Left ventricle myocardium inferior (tissue), 1 donor: ENCODE data around the gene GPR78. TPM values are rescaled to one million over a fixed set of nuclear protein-coding genes. Genes with fewer than 3 reads are reported as not detected.

Experiments used
- DNase-seq: peaks from one replicate; pipeline ENCODE4 v3.0.0-alpha.2; 2020
- H3K27ac ChIP-seq: fragments of 200-600 bp; replicated peaks from 2 replicates; pipeline ENCODE4 v1.8.0; 2021
- H3K27me3 ChIP-seq: fragments of 200-600 bp; 2 replicates; pipeline ENCODE4 v1.8.0; 2021; ENCODE audit warnings: low read depth
- H3K36me3 ChIP-seq: fragments of 200-600 bp; 2 replicates; pipeline ENCODE4 v1.8.0; 2021
- H3K4me1 ChIP-seq: fragments of 200-600 bp; 2 replicates; pipeline ENCODE4 v1.8.0; 2021
- H3K4me3 ChIP-seq: fragments of 200-600 bp; 2 replicates; pipeline ENCODE4 v1.8.0; 2021; ENCODE audit warnings: mild to moderate bottlenecking, moderate library complexity
- H3K9me3 ChIP-seq: fragments of 200-600 bp; replicated peaks from 2 replicates; pipeline ENCODE4 v1.8.0; 2021
- intact Hi-C: fragments of 100-400 bp; cut with micrococcal nuclease; formaldehyde crosslinking; loops from one replicate; pipeline ENCODE4 v1.11.0; 2022
- total RNA-seq: library from RNA; stranded (reverse); fragmentation: NEBNext Ultra II Directional; extraction: Animal tissue kit (Norgen Biotek cat#: 25700); gene quantifications from one replicate; pipeline ENCODE4 v1.2.1, GENCODE V29; 2021
- TF ChIP-seq, protein P1 (sequence below): fragments of 200-600 bp; IDR thresholded peaks from 2 replicates; pipeline ENCODE4 v1.8.0; 2021; ENCODE audit warnings: antibody characterized with exemption, mild to moderate bottlenecking, borderline replicate concordance
- donor health status: DM: no; HTN: yes; CAD: no; lungs with severe emphysema.

Gene GPR78
- total RNA-seq, 1 donor from 2014 or later = not detected

DNA sequence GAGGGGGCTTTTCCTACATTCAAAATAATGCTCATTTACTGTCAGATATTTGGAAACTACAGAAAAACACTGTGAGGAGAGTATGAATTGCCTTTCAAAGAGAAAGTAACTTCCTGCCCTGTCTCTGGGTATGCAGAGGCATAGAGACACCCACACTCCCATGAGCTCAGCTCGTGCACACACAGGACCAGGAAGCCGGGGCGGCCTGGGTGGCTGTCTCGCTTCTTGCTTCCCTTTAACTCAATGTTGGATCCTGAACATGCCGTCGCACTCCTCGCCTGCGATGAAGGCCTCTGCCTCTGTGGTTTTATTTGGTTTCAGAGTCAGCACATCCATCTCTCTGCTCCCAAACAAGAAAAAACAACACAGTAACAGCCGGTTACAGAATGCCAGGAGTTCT lies 40.1 kb upstream of the GPR78 start:
- Histone ChIP-seq H3K36me3 (no peaks in the 10 kb centered on the region), H3K27me3 (peaks cover 13% of the 10 kb centered on the region), H3K4me1 (peaks cover 4% of the 10 kb centered on the region), H3K4me3 (no peak overlapping the region), H3K9me3 (no peaks in the 10 kb centered on the region), H3K27ac (no peak overlapping the region)
- TF ChIP-seq, protein P1, sequence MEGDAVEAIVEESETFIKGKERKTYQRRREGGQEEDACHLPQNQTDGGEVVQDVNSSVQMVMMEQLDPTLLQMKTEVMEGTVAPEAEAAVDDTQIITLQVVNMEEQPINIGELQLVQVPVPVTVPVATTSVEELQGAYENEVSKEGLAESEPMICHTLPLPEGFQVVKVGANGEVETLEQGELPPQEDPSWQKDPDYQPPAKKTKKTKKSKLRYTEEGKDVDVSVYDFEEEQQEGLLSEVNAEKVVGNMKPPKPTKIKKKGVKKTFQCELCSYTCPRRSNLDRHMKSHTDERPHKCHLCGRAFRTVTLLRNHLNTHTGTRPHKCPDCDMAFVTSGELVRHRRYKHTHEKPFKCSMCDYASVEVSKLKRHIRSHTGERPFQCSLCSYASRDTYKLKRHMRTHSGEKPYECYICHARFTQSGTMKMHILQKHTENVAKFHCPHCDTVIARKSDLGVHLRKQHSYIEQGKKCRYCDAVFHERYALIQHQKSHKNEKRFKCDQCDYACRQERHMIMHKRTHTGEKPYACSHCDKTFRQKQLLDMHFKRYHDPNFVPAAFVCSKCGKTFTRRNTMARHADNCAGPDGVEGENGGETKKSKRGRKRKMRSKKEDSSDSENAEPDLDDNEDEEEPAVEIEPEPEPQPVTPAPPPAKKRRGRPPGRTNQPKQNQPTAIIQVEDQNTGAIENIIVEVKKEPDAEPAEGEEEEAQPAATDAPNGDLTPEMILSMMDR = no peak
- DNase-seq = no peak
- intact Hi-C loops = no loop called here

DNA sequence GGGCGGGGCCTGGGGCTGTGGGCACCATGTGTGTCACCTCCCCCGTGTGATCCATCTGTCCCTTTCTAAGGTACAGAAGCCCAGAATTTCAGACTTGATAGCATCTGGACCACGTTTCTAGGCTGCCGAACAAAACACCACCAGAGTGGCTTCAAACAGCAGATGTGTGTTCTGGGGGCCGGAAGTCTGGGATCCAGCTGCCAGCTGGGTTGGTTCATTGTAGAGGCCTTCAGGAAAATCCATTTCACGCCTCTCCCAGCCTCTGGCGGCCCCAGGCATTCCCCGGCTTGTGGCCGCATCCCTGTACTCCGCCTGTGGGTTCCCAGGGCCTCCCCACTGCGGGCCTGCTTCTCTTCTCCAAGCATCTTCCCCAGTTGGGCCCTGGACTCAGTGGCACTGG lies 39.6 kb upstream of the GPR78 start:
- DNase-seq = no peak
- peaks cover 4% of the 10 kb centered on the region for H3K4me1 ChIP-seq
- no peak overlapping the region for H3K4me3 ChIP-seq
- intact Hi-C loops = no loop called here
- H3K9me3 ChIP-seq = no peaks in the 10 kb centered on the region
- H3K27ac ChIP-seq = no peak overlapping the region
- H3K36me3 ChIP-seq = no peaks in the 10 kb centered on the region
- H3K27me3 ChIP-seq = peaks cover 18% of the 10 kb centered on the region
- TF ChIP-seq, protein P1 = no peak

DNA sequence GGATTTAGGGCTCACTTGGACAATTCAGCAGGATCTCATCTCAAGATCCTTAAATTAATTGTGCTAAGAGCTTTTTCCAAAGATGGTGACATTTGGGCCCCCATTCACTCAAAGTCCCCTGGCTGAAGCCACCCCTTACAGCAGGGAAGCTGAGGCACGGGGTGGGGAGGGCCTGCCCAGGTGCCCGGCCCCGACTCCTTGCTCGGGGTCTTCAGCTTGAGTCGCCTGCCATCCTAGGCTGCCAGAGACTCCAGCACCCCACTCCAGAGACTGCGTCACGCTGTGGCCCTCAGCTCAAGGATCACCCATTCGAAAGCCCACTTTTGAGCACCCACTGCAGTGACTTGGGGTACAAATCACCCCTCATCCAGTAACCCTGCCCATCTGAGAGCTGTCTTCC lies 39.2 kb upstream of the GPR78 start:
- no peaks in the 10 kb centered on the region for H3K9me3 ChIP-seq
- intact Hi-C loops = no loop called here
- no peak for DNase-seq

DNA sequence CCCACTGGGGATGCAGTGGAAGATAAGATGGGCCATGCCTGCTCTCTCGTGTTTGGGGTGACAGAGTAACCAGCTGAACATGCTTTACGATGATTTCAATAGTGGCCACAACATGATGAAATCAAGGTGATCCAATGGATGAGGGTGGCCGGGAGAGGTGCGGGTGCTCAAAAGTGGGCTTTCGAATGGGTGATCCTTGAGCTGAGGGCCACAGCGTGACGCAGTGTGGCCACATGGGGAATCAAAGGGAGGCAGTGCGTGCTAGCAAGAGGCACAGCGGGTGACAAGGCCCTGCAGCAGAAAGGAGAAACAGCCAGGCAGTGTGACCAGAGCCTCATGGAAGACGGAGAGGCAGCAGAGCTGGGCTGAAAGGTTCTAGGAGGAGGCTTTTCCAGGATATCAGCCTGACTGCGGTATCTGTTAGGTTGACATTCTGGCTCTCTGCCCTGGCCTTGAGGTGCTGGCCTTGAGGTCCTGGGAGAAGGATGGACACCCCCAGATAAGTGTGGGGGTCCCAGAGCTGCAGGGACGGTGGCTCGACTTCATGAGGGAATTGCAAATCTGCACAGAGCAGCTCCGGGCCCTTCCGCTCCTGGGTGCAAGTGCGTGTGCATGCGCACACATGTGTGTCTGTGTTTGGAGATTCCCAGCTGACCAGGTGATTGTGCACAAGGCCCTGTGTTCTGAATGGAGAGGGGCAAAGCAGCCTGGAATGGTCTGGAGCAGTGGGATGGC lies 38.0 kb upstream of the GPR78 start:
- intact Hi-C loops = no loop called here
- no peaks in the 10 kb centered on the region for H3K36me3 ChIP-seq
- no peaks in the 10 kb centered on the region for H3K4me1 ChIP-seq
- H3K27ac ChIP-seq = no peak overlapping the region
- TF ChIP-seq, protein P1 = no peak
- H3K27me3 ChIP-seq = peaks cover 32% of the 10 kb centered on the region
- H3K9me3 ChIP-seq = no peaks in the 10 kb centered on the region
- no peak for DNase-seq
- no peak overlapping the region for H3K4me3 ChIP-seq

More for the DNA sequence above, 39.2 kb upstream of the GPR78 start:
- peaks cover 22% of the 10 kb centered on the region for H3K27me3 ChIP-seq
- peaks cover 4% of the 10 kb centered on the region for H3K4me1 ChIP-seq
- no peak overlapping the region for H3K4me3 ChIP-seq
- TF ChIP-seq, protein P1 = no peak
- H3K36me3 ChIP-seq = no peaks in the 10 kb centered on the region
- no peak overlapping the region for H3K27ac ChIP-seq

DNA sequence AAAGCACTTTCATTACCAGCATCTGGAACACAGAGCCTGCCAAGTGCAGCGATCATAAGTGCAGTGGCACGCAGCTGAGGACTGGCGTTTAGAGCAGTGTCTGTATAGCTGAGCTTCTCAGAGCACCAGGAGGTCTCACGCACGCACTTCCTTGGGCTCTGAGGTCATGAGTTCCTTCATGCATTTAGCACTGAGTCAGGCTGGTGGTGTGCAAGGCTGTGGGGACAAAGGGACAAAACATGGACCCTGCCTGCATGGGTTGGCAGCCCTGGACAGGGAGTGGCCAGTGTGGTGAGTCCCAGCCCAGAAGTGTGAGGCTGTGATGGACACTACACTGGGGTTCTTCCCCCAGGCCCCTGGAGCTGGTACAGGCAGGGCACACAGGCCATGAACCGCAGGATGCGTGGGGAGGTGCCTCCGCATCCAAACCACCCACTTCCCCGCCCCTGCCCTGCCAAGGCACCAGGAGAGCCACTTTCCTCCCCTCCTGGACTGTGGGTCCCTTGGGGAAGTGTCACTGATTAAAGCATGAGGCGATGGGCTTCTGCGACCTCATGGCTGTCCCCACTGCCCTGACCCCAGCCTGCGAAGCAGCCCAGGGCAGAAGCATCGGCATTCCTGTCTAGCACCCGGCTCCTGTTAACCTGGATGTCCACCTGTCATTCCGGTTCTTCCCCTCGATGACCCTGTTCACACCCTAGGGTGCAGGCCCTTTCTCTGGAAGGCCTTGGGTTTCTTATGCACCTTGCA lies 37.2 kb upstream of the GPR78 start:
- H3K36me3 ChIP-seq = no peaks in the 10 kb centered on the region
- intact Hi-C loops = no loop called here
- no peaks in the 10 kb centered on the region for H3K4me1 ChIP-seq
- no peak for DNase-seq
- H3K4me3 ChIP-seq = no peak overlapping the region
- no peaks in the 10 kb centered on the region for H3K9me3 ChIP-seq
- peaks cover 40% of the 10 kb centered on the region for H3K27me3 ChIP-seq
- TF ChIP-seq, protein P1 = no peak
- H3K27ac ChIP-seq = no peak overlapping the region
